Muscle of leg (tissue), 11 donors: ENCODE measurements around the gene RABL6. TPM values are rescaled to one million over a fixed set of nuclear protein-coding genes. Genes with fewer than 3 reads are reported as not detected.
"Not testable (repeated sequence)": the region's sequence is repeated elsewhere in the genome, so short reads cannot be mapped to it uniquely, and the experiment has no call there.

Source experiments
- DNase-seq: peaks from one replicate; pipeline ENCODE4 v3.0.0; 2013
- H3K27ac ChIP-seq: one replicate; pipeline ENCODE4 v1.5.1; 2013; ENCODE audit warnings: mild to moderate bottlenecking, low read length, control low read depth
- H3K27me3 ChIP-seq: one replicate; pipeline ENCODE4 v1.6.1; 2013; ENCODE audit warnings: low read length; ENCODE audit not compliant: control insufficient read depth, insufficient read depth
- H3K36me3 ChIP-seq: one replicate; pipeline ENCODE4 v1.6.1; 2013; ENCODE audit warnings: low read length; ENCODE audit not compliant: control insufficient read depth, insufficient read depth
- H3K4me1 ChIP-seq: one replicate; pipeline ENCODE4 v1.6.1; 2013; ENCODE audit warnings: low read length; ENCODE audit not compliant: control insufficient read depth, insufficient read depth
- H3K4me3 ChIP-seq: one replicate; pipeline ENCODE4 v1.5.1; 2013; ENCODE audit warnings: low read length, control low read depth
- H3K9me3 ChIP-seq: replicated peaks from 2 replicates; pipeline ENCODE4 v1.6.1; 2013; ENCODE audit warnings: low read depth, low read length; ENCODE audit not compliant: control insufficient read depth
- WGBS: methylation state at CpG from one replicate; pipeline ENCODE4 v1.1.5; 2013; ENCODE audit warnings: missing lambda C conversion rate; ENCODE audit not compliant: insufficient coverage; 5-methylcytosine and 5-hydroxymethylcytosine counted together
- polyA plus RNA-seq, 8 donors: library from polyadenylated mRNA; unstranded; fragments of 120-200 nt; gene quantifications; one replicate each; pipeline versions ENCODE4 v1.2.1 to v1.2.3, GENCODE V29; 2013; ENCODE audit warnings: inconsistent platforms in 1 of 8, low replicate concordance in 1 of 8; ENCODE audit not compliant: insufficient read length in 8 of 8, insufficient read depth in 1 of 8
- total RNA-seq: library from RNA; stranded (reverse); fragments of 120-200 nt; gene quantifications from one replicate; pipeline ENCODE4 v1.2.4, GENCODE V29; 2013

Gene RABL6
- total and polyA plus RNA-seq, 9 donors = 37.6 to 66.0 (median 60.8) TPM

DNA sequence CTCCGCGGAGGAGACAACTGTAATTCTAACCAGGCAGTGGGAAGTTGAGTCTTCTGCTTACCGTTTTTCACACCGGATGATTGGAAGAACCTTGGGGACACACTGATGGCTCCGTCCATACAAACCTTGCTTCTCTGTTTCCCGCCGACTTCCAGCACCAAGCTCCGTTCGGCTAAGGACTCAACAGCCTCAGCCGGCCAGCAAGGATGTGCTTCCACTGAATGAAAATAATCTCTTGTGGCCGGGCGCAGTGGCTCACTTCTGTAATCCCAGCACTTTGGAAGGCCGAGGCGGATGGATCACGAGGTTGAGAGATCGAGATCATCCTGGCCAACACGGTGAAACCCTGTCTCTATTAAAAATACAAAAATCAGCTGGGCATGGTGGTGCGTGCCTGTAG lies 60.2 kb downstream of the RABL6 start:
- H3K4me3 ChIP-seq = no peak overlapping the region
- peaks cover 5% of the 10 kb centered on the region for H3K9me3 ChIP-seq
- no peak overlapping the region for H3K27ac ChIP-seq
- no peaks in the 10 kb centered on the region for H3K27me3 ChIP-seq
- DNase-seq = no peak
- H3K36me3 ChIP-seq = peaks cover 14% of the 10 kb centered on the region
- 94% methylated on average over 16 of the region's 18 CpGs for WGBS
- peaks cover 13% of the 10 kb centered on the region for H3K4me1 ChIP-seq

DNA sequence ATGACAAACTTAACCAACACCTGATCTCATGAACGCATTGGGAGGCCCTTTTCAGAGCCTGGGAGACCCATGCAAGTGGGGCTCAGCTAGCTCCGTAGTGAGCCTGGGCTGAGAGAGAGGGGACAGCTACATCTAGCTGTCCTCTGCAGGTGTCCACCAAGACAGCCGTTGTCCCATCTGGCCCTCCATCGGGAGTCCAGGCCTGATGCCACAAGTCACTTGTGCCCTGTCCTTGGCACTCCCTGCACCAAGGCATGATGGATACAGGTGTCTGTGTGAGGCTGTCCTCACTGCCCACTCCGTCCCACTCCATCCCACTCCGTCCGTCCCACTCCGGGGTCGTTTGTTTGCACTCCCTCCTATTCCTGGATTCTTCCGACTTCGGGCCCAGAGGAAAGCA lies 60.9 kb downstream of the RABL6 start:
- Histone ChIP-seq H3K36me3 (peaks cover 7% of the 10 kb centered on the region), H3K4me3 (no peak overlapping the region), H3K4me1 (peaks cover 13% of the 10 kb centered on the region), H3K27me3 (no peaks in the 10 kb centered on the region), H3K27ac (no peak overlapping the region), H3K9me3 (peaks cover 5% of the 10 kb centered on the region)
- WGBS = 90% methylated on average over 4 of the region's 11 CpGs
- DNase-seq = no peak

DNA sequence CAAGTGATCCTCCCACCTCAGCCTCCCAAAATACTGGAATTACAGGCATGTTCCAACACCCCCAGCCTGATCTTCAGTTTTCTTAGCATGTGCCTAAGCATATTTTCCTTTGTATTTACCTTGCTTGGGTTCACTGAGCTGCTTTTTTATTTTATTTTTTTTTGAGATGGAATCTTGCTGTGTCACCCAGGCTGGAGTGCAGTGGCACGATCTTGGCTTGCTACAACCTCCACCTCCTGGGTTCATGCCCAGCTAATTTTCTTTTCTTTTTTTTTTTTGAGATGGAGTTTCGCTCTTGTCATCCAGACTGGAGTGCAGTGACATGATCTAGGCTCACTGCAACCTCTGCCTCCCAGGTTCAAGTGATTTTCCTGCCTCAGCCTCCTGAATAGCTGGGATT lies 61.9 kb downstream of the RABL6 start:
- H3K27ac ChIP-seq, H3K27me3 ChIP-seq, DNase-seq, H3K36me3 ChIP-seq, H3K9me3 ChIP-seq, H3K4me3 ChIP-seq: not testable (repeated sequence)
- peaks cover 13% of the 10 kb centered on the region for H3K4me1 ChIP-seq
- WGBS = no CpG with 5 or more reads among the region's 2 CpGs

DNA sequence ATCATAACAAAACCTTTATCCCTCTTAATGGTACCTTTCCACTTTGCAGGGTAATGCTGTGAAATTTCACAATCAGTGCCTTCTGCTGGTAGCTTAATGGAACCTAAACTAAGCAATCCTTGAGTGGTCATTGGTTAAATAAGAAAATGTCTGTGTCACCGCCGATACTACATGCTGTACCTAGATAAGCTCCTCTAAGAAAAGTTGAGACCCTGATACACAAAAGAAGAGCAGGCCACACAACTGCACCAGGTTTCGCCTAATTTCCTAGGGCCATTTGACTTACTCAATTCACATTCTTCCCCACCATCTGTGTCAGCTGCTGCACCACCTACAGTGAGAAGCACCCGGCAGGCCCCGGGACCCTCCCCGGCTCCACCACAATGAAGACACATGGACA lies 67.4 kb downstream of the RABL6 start:
- 85% methylated on average over 5 of the region's 6 CpGs for WGBS
- H3K27me3 ChIP-seq = no peaks in the 10 kb centered on the region
- peaks cover 5% of the 10 kb centered on the region for H3K9me3 ChIP-seq

DNA sequence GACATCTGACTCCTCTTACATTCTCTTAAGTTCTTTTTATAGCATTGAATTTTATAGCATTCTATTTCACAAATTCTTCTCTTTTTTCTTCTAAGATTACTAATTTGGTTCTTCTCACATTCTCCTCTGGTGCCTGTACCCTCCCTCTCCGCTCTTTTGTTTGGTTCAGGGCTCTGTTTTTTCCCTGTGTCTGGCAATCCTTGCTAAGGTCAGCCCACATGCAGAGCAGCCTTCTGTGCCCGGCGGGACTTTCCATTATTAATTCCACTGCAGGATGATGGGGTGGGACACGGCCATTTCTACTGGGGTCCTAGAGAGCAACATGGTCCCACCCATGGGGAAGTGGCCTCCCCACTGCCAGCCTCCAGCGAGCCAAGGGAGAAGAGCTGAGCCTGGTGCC lies 68.7 kb downstream of the RABL6 start:
- Histone ChIP-seq H3K27ac (no peak overlapping the region), H3K4me1 (no peaks in the 10 kb centered on the region), H3K9me3 (peaks cover 5% of the 10 kb centered on the region), H3K27me3 (no peaks in the 10 kb centered on the region), H3K36me3 (no peaks in the 10 kb centered on the region), H3K4me3 (no peak overlapping the region)
- WGBS = 89% methylated on average over 3 of the region's 5 CpGs
- DNase-seq = no peak

More for the DNA sequence above, 67.4 kb downstream of the RABL6 start:
- Histone ChIP-seq H3K27ac (no peak overlapping the region), H3K4me3 (no peak overlapping the region), H3K4me1 (no peaks in the 10 kb centered on the region), H3K36me3 (no peaks in the 10 kb centered on the region)
- DNase-seq = no peak

DNA sequence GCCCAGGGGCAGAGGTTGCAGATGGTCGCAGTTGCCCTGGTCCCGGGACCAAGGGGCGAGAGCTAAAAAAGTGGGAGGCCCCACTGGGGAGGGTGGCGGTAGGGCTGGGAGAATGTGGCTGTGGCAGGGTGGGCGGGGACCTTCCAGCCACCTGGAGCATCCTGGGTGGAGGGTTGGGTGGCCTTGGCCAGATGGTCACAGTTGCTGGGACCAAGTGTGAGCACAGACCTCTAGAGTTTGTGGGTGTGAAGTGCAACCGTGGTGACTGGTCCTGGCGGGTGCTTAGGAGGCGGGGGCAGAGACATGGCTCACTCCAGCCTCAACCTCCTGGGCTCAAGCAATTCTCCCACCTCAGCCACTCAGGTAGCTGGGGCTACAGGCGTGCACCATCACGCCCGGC lies 72.9 kb downstream of the RABL6 start:
- Histone ChIP-seq H3K36me3 (no peaks in the 10 kb centered on the region), H3K4me3 (no peak overlapping the region), H3K4me1 (no peaks in the 10 kb centered on the region), H3K9me3 (no peaks in the 10 kb centered on the region), H3K27me3 (no peaks in the 10 kb centered on the region), H3K27ac (no peak overlapping the region)
- WGBS = 78% methylated on average over 6 of the region's 11 CpGs
- DNase-seq = no peak

DNA sequence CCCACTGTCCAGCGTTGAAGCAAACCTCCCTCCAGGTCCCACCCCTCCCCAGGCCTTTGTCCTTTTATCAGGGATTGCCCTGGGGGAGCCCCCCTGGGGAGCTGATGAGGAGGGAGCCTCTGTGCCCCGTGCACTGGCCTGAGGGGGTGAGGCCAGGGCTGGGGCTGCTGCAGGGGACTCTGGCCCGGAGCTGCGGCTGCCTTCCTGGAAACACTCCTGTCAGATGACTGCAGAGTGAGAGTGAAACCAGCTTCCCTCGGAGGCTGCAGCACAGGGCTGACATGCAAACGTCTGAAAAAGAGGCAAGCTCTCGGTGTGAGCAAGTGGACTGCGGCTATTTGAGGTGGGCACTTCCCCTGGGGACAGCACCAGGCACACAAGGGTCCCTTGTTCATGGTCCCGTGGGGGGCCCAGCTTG lies 74.0 kb downstream of the RABL6 start:
- no peak overlapping the region for H3K4me3 ChIP-seq
- DNase-seq = no peak
- H3K27ac ChIP-seq = no peak overlapping the region
- 25% methylated on average over 8 of the region's 9 CpGs for WGBS
- H3K36me3 ChIP-seq = no peaks in the 10 kb centered on the region
- no peaks in the 10 kb centered on the region for H3K27me3 ChIP-seq
- H3K9me3 ChIP-seq = no peaks in the 10 kb centered on the region
- no peaks in the 10 kb centered on the region for H3K4me1 ChIP-seq

DNA sequence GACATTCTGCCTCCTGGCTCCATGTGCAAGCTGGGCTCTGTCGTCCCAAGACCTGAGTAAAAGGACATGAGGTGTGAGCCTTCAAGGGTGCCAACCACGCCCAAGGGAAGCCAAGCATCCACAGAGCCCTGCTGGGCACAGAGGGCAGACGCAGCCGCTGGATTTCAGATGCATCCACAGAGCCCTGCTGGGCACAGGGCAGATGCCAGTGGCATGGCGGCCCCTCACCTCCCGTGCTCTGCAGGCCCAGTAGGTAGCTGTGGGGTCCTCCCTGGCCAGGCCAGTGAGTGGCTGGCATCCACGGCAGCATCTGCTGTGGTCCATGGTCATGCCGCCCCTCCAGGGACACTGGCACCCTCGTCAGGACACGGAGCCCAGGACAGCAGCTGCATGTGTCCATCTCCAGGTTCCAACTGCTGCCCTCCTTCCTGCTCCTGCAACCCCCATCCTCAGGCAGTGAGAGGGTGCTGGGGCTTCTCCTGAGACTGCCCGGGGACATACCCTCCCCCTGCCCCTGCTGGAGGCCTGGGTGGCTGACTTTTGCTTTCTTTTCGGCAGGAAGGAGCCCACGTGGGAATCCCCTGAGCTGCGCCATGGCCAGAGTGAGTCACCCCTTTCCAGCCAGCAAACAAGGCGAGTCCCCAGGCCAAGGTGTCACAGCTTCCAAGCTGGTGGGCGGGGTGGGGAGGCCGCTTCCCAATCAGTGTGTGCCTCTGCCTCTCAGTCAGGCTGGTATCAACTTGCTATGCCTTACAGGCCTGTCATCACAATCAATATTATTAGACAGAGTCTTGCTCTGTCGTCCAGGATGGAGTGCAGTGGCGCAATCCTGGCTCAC lies 74.6 kb downstream of the RABL6 start:
- no peak overlapping the region for H3K4me3 ChIP-seq
- H3K4me1 ChIP-seq = peaks cover 5% of the 10 kb centered on the region
- WGBS = 69% methylated on average over 18 of the region's 19 CpGs
- no peaks in the 10 kb centered on the region for H3K9me3 ChIP-seq
- H3K27me3 ChIP-seq = no peaks in the 10 kb centered on the region
- H3K27ac ChIP-seq = no peak overlapping the region
- H3K36me3 ChIP-seq = no peaks in the 10 kb centered on the region
- DNase-seq = no peak

DNA sequence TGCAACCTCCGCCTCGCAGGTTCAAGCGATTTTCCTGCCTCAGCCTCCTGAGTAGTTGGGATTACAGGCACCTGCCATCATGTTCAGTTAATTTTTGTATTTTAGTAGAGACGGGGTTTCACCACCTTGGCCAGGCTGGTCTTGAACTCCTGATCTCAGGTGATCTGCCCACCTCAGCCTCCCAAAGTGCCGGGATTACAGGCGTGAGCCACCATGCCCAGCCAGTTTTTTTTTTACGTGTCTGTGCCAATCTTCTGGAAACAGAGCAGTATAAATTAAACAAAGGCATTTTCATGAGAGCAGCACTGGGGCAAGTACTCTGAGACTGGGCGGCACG lies 75.2 kb downstream of the RABL6 start:
- H3K27ac ChIP-seq = not testable (repeated sequence)
- 85% methylated on average over 8 of the region's 9 CpGs for WGBS

DNA sequence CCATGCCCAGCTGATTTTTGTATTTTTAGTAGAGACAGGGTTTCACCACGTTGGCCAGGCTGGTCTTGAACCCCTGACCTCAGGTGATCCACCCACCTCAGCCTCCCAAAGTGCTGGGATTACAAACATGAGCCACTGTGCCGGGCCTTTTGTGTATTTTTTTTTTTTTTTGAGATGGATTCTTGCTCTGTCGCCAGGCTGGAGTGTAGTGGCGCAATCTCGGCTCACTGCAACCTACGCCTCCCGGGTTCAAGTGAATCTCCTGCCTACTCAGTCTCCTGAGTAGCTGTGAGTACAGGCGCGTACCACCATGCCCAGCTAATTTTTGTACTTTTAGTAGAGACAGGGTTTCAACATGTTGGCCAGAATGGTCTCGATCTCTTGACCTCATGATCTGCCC lies 75.9 kb downstream of the RABL6 start:
- not testable (repeated sequence) for H3K4me3 ChIP-seq, H3K36me3 ChIP-seq, H3K9me3 ChIP-seq, H3K27ac ChIP-seq, DNase-seq, H3K27me3 ChIP-seq, H3K4me1 ChIP-seq
- WGBS = 92% methylated on average over 8 of the region's 10 CpGs

More for the DNA sequence above, 75.2 kb downstream of the RABL6 start:
- not testable (repeated sequence) for H3K36me3 ChIP-seq, H3K9me3 ChIP-seq, DNase-seq, H3K27me3 ChIP-seq, H3K4me1 ChIP-seq, H3K4me3 ChIP-seq
